Activated B cell treated with CpG ODN at 0.5 μM for 24 hours (primary cell): ENCODE measurements around the gene SLC35F2. TPM values are rescaled to one million over a fixed set of nuclear protein-coding genes. Genes with fewer than 3 reads are reported as not detected.
"Not testable (repeated sequence)": the region's sequence is repeated elsewhere in the genome, so short reads cannot be mapped to it uniquely, and the experiment has no call there.

Experiments
- ATAC-seq: fragments of 200-7000 bp; cut with Tn5 transposase; one replicate; pipeline ENCODE4 v1.10.0; 2021; ENCODE audit warnings: low read depth, mild to moderate bottlenecking, moderate library complexity
- CTCF ChIA-PET: fragments of 350-600 bp; sonication (Branson Sonifier 250); formaldehyde crosslinking; loops from one replicate; lab custom pipeline; 2021; ENCODE audit warnings: antibody characterized with exemption; lab: Charles Lee
- POLR2A ChIA-PET: fragments of 350-600 bp; sonication (Branson Sonifier 250); formaldehyde crosslinking; loops from one replicate; lab custom pipeline; 2021; ENCODE audit warnings: antibody characterized with exemption; lab: Charles Lee
- DNase-seq: peaks from one replicate; pipeline ENCODE4 v3.0.0; 2022
- H3K27ac Mint-ChIP-seq: one replicate; pipeline ENCODE4 v1.8.0; 2020; ENCODE audit warnings: mixed read lengths
- H3K27me3 Mint-ChIP-seq: one replicate; pipeline ENCODE4 v1.8.0; 2021; ENCODE audit warnings: mixed read lengths
- H3K36me3 Mint-ChIP-seq: one replicate; pipeline ENCODE4 v1.8.0; 2021; ENCODE audit warnings: low read depth, mixed read lengths
- H3K4me1 Mint-ChIP-seq: one replicate; pipeline ENCODE4 v1.8.0; 2021; ENCODE audit warnings: mixed read lengths
- H3K4me3 Mint-ChIP-seq: one replicate; pipeline ENCODE4 v1.8.0; 2020; ENCODE audit warnings: mild to moderate bottlenecking, mixed read lengths
- H3K9me3 Mint-ChIP-seq: one replicate; pipeline ENCODE4 v1.8.0; 2020; ENCODE audit warnings: mixed read lengths
- intact Hi-C: fragments of 100-400 bp; cut with micrococcal nuclease; formaldehyde crosslinking; loops from one replicate; pipeline ENCODE4 v1.15.1; 2024
- total RNA-seq: library from RNA; stranded (reverse); gene quantifications from 2 replicates; pipeline ENCODE4 v1.2.3, GENCODE V29; 2022
- TF ChIP-seq, protein P1 (sequence below): fragments of 200-600 bp; IDR thresholded peaks from one replicate; pipeline ENCODE4 v1.8.0; 2022; ENCODE audit warnings: antibody characterized with exemption, mild to moderate bottlenecking

Gene SLC35F2
- total RNA-seq, 1 donor from 2014 or later, result 21.9 TPM

DNA sequence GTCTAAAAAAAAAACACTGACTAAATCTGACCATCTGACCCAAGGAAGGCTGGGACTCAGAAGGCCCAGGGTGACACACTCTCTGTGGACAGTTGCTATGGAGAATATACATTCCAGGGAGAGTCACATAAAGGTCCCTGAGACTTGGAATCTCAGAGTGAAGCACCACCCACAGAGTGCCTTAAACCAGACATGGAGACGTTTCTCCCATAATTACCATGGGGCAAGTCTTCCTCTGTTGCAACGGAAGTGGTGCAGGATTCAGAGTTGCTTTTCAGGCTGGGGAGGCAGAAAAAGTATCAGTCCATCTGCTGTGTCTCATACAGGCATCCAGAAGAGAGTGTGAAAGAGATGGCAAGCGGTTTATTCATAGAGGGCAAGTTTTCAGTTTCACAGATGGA is 88.0 kb downstream of the SLC35F2 start:
- Mint-ChIP-seq H3K9me3 (no peaks in the 10 kb centered on the region), H3K4me3 (no peak overlapping the region), H3K27ac (no peak overlapping the region), H3K4me1 (no peaks in the 10 kb centered on the region), H3K36me3 (no peaks in the 10 kb centered on the region), H3K27me3 (peaks cover 8% of the 10 kb centered on the region)
- TF ChIP-seq, protein P1, sequence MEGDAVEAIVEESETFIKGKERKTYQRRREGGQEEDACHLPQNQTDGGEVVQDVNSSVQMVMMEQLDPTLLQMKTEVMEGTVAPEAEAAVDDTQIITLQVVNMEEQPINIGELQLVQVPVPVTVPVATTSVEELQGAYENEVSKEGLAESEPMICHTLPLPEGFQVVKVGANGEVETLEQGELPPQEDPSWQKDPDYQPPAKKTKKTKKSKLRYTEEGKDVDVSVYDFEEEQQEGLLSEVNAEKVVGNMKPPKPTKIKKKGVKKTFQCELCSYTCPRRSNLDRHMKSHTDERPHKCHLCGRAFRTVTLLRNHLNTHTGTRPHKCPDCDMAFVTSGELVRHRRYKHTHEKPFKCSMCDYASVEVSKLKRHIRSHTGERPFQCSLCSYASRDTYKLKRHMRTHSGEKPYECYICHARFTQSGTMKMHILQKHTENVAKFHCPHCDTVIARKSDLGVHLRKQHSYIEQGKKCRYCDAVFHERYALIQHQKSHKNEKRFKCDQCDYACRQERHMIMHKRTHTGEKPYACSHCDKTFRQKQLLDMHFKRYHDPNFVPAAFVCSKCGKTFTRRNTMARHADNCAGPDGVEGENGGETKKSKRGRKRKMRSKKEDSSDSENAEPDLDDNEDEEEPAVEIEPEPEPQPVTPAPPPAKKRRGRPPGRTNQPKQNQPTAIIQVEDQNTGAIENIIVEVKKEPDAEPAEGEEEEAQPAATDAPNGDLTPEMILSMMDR, result no peak
- no peak for ATAC-seq
- POLR2A ChIA-PET, result no interaction called here
- intact Hi-C loops, result no loop called here
- CTCF ChIA-PET, result interaction anchor here (0.6 to 3.8 kb wide), 8 partner anchors 30 to 223 kb away, joined by 3 to 19 read pairs (median 4); partner anchors contain the start of gene ALKBH8
- DNase-seq, result no peak

DNA sequence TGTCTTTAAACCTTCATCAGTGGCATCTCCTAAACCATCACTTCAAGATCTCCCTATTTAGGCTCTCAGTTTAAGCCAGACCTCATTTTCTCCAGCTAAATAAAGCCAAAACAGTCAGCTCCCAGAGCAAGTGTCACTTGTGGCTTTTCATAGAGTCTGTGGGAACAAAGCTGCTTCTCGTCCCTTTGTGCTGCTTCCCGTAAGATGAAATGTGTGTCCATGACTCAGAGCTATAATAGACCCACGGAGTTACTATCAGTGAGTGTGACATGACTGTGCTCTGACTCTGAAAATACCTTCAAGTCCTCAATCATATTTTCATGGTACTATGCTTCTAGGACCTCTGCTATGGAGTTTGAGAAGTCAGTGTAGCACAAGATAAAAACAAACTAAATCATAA is 89.4 kb downstream of the SLC35F2 start:
- intact Hi-C loops, result no loop called here
- ChIA-PET CTCF (interaction anchor here (1.0 to 3.8 kb wide), 3 partner anchors 15 to 219 kb away, joined by 4 to 19 read pairs (median 4); no protein-coding TSS in a partner anchor), POLR2A (no interaction called here)
- no peaks in the 10 kb centered on the region for H3K4me1 Mint-ChIP-seq
- no peak overlapping the region for H3K27ac Mint-ChIP-seq
- no peaks in the 10 kb centered on the region for H3K9me3 Mint-ChIP-seq
- no peak for DNase-seq
- no peak overlapping the region for H3K4me3 Mint-ChIP-seq
- no peaks in the 10 kb centered on the region for H3K36me3 Mint-ChIP-seq
- TF ChIP-seq, protein P1, result no peak
- peaks cover 8% of the 10 kb centered on the region for H3K27me3 Mint-ChIP-seq
- no peak for ATAC-seq

DNA sequence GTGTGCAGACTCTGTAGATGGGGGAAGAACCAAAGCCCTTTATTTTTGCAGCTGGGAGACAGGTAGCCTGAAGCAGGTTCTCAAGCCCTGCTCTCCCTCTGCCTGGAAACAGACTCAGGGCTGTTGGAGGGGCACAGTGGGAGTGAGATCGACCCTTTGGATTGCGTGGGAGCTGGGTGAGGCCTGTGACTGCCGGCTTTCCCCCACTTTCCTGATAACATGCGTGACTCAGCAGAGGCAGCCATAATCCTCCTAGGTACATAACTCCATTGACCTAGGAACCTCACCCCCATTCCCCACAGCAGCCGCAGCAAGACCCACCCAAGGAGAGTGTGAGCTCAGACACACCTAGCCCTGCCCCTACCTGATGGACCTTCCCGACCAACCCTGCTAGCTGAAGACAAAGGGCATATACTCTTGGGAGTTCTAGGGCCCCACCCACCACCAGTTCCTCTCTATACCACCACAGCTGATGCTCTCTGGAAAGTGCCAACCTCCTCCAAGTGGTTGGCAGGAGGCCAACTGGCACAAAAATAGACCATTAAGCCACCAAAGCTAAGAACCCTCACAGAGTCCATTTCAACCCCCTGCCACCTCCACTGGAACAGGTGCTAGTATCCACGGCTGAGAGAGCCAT is 99.8 kb downstream of the SLC35F2 start:
- intact Hi-C loops, CTCF ChIA-PET, H3K4me1 Mint-ChIP-seq, POLR2A ChIA-PET, H3K36me3 Mint-ChIP-seq, DNase-seq, H3K27ac Mint-ChIP-seq, H3K9me3 Mint-ChIP-seq, H3K4me3 Mint-ChIP-seq, ATAC-seq: not testable (repeated sequence)
- peaks cover 38% of the 10 kb centered on the region for H3K27me3 Mint-ChIP-seq

DNA sequence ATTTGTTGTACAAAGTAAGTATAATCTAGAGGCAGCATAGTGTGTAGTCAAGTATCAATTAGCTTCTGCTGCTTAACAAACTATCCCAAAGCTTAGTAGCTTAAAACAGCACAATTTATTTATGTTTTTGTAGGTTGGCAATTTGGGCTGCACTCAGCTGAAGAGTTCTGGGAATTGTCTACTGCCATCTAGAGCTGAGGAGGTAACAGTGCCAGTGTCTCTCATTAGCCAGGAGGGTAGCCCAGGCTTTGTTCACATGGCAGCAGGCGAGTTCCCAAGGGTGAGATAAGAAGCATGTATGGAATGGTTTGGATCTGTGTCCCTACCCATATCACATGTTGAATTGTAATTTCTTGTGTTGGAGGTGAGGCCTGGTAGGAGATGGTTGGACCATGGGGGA is 100.9 kb downstream of the SLC35F2 start:
- H3K27me3 Mint-ChIP-seq, result peaks cover 40% of the 10 kb centered on the region
- intact Hi-C loops, result no loop called here
- ATAC-seq (no peak), DNase-seq (no peak)
- ChIA-PET POLR2A (no interaction called here), CTCF (no interaction called here)
- no peaks in the 10 kb centered on the region for H3K36me3 Mint-ChIP-seq
- no peak overlapping the region for H3K27ac Mint-ChIP-seq
- TF ChIP-seq, protein P1, result no peak
- H3K4me1 Mint-ChIP-seq, result no peaks in the 10 kb centered on the region
- peaks cover 7% of the 10 kb centered on the region for H3K9me3 Mint-ChIP-seq
- no peak overlapping the region for H3K4me3 Mint-ChIP-seq

DNA sequence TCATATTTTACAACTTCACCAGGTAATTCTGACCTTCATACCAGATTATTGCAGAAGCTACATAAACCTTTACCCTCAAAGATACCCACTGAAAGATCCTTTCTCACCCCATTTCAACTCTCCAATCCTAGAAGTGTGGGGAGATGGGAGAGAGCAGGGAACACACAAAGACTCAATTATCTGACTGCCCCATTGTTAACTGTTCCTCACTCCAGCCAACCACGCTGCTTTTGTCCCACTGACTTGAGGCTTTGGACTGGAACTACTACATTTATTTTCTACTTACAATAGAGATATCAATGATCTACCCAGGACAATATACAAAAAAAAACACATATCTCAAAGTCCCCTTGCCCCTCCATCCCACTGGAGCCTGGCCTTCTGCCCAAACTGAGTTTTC is 102.0 kb downstream of the SLC35F2 start:
- ChIA-PET POLR2A (no interaction called here), CTCF (no interaction called here)
- Mint-ChIP-seq H3K9me3 (peaks cover 7% of the 10 kb centered on the region), H3K36me3 (no peaks in the 10 kb centered on the region), H3K4me1 (no peaks in the 10 kb centered on the region), H3K4me3 (no peak overlapping the region), H3K27ac (no peak overlapping the region), H3K27me3 (peaks cover 37% of the 10 kb centered on the region)
- intact Hi-C loops, result no loop called here
- no peak for DNase-seq
- no peak for ATAC-seq
- TF ChIP-seq, protein P1, result no peak
